Neural crest cell (in vitro differentiated cells): ENCODE results near the gene CDC42. TPM values are rescaled to one million over a fixed set of nuclear protein-coding genes. Genes with fewer than 3 reads are reported as not detected.

Source experiments
- DNase-seq: peaks from one replicate; pipeline ENCODE4 v3.0.0; 2021; ENCODE audit warnings: low read depth, mixed read lengths, low spot score
- H3K27ac Mint-ChIP-seq: one replicate; pipeline ENCODE4 v1.8.0; 2021; ENCODE audit warnings: mild to moderate bottlenecking, mixed read lengths; ENCODE audit not compliant: unreplicated experiment
- H3K27me3 Mint-ChIP-seq: 2 replicates; pipeline ENCODE4 v1.8.0; 2021; ENCODE audit warnings: low read depth, mild to moderate bottlenecking, mixed read lengths
- H3K36me3 Mint-ChIP-seq: 2 replicates; pipeline ENCODE4 v1.8.0; 2021; ENCODE audit warnings: low read depth, mild to moderate bottlenecking, mixed read lengths
- H3K4me1 Mint-ChIP-seq: 2 replicates; pipeline ENCODE4 v1.8.0; 2021; ENCODE audit warnings: mixed read lengths
- H3K4me3 Mint-ChIP-seq: one replicate; pipeline ENCODE4 v1.8.0; 2021; ENCODE audit warnings: mild to moderate bottlenecking, mixed read lengths
- H3K9me3 Mint-ChIP-seq: 2 replicates; pipeline ENCODE4 v1.8.0; 2021; ENCODE audit warnings: mixed read lengths
- total RNA-seq: library from RNA; stranded (reverse); gene quantifications from 2 replicates; pipeline ENCODE4 v1.2.1, GENCODE V29; 2021
- TF ChIP-seq, protein P1 (sequence below): fragments of 200-600 bp; sonication (generic); conservative IDR thresholded peaks from 2 replicates; pipeline ENCODE4 v1.5.0; 2021; ENCODE audit warnings: antibody characterized with exemption, mild to moderate bottlenecking

Gene CDC42
- total RNA-seq, 1 donor from 2014 or later: 198 TPM

DNA sequence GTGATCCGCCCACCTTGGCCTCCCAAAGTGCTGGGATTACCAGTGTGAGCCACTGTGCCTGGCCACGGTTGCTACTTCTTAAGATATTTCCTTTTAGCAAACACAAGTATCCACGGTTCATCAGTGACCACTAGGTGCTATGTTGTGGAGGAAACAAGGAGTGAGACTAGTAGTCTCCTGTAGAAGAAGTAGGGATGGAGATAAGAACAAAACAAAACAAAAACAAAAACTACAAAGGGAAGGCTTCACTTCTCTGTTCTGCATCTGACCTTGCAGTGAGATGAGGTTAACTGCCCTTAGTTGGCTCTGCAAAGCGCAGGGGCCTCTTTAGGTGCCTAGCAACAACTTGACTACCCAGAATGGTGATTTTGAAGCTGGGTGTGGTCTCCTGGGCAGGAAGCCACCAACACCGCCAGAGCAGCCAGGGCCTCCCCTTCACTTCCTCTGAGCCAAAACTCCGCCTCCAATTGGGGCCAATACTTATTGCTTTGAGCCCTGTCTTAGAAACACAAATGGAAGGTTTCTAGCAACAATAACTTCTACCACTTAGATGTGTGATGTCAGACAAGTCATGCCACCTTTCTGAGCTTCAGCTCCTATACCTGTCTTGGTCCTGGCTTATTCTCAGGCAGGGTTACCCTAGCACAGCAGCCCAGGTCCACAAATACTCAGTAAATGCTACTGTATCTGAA lies 12.8 kb upstream of the CDC42 start:
- Mint-ChIP-seq H3K27ac (peak overlapping the region; percentile 62), H3K36me3 (no peaks in the 10 kb centered on the region), H3K27me3 (no peaks in the 10 kb centered on the region), H3K9me3 (no peaks in the 10 kb centered on the region), H3K4me3 (no peak overlapping the region), H3K4me1 (peaks cover 25% of the 10 kb centered on the region)
- TF ChIP-seq, protein P1, sequence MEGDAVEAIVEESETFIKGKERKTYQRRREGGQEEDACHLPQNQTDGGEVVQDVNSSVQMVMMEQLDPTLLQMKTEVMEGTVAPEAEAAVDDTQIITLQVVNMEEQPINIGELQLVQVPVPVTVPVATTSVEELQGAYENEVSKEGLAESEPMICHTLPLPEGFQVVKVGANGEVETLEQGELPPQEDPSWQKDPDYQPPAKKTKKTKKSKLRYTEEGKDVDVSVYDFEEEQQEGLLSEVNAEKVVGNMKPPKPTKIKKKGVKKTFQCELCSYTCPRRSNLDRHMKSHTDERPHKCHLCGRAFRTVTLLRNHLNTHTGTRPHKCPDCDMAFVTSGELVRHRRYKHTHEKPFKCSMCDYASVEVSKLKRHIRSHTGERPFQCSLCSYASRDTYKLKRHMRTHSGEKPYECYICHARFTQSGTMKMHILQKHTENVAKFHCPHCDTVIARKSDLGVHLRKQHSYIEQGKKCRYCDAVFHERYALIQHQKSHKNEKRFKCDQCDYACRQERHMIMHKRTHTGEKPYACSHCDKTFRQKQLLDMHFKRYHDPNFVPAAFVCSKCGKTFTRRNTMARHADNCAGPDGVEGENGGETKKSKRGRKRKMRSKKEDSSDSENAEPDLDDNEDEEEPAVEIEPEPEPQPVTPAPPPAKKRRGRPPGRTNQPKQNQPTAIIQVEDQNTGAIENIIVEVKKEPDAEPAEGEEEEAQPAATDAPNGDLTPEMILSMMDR: peak; percentile 36
- no peak for DNase-seq

DNA sequence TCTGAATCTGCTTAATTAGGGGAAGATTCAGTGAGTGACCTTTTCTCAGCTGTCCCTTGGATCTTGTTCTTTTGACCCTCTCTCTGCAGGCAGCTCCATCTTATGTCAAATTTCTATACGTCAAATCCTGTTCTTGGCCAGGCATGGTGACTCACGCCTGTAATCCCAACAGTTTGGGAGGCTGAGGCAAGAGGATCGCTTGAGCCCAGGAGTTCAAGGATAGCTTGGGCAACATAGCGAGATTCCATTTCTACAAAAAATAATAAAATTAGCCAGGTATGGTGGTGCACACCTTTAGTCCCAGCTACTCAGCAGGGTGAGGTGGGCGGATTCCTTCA lies 12.3 kb upstream of the CDC42 start:
- H3K36me3 Mint-ChIP-seq: no peaks in the 10 kb centered on the region
- H3K4me3 Mint-ChIP-seq: no peak overlapping the region
- H3K9me3 Mint-ChIP-seq: no peaks in the 10 kb centered on the region
- no peak for DNase-seq
- H3K27ac Mint-ChIP-seq: peak overlapping the region; percentile 62
- H3K4me1 Mint-ChIP-seq: peaks cover 25% of the 10 kb centered on the region
- H3K27me3 Mint-ChIP-seq: no peaks in the 10 kb centered on the region
- TF ChIP-seq, protein P1: no peak

DNA sequence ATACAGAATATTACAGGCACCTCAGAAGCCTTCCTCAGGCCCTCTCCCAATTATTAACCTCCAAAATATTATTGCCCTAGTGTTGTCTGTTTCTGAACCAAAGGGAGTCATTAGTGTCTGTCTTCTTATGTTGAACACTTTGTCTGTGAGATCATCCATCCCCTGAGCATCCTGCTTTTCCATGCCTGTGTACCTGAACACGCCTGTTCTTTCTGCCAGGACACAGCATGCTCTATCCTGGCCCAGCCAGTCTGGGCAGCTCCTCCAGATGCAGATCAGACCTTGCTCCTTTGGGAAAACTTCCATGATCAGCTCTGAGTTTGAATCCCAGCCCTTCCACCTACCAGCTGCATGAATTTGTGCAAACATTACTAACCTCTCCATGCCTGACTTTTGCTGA lies 11.0 kb upstream of the CDC42 start:
- TF ChIP-seq, protein P1: no peak
- Mint-ChIP-seq H3K9me3 (no peaks in the 10 kb centered on the region), H3K36me3 (no peaks in the 10 kb centered on the region), H3K27ac (no peak overlapping the region), H3K4me3 (no peak overlapping the region), H3K27me3 (no peaks in the 10 kb centered on the region), H3K4me1 (peaks cover 25% of the 10 kb centered on the region)
- DNase-seq: no peak

GRCh38 chr1:22043198-22043769 lies 9.2 kb upstream of the CDC42 start:
- TF ChIP-seq, protein P1: no peak
- H3K27me3 Mint-ChIP-seq: peaks cover 3% of the 10 kb centered on the region
- H3K36me3 Mint-ChIP-seq: no peaks in the 10 kb centered on the region
- H3K4me3 Mint-ChIP-seq: no peak overlapping the region
- no peak for DNase-seq
- peak overlapping the region; percentile 3 for H3K27ac Mint-ChIP-seq
- peaks cover 16% of the 10 kb centered on the region for H3K4me1 Mint-ChIP-seq
- H3K9me3 Mint-ChIP-seq: no peaks in the 10 kb centered on the region

DNA sequence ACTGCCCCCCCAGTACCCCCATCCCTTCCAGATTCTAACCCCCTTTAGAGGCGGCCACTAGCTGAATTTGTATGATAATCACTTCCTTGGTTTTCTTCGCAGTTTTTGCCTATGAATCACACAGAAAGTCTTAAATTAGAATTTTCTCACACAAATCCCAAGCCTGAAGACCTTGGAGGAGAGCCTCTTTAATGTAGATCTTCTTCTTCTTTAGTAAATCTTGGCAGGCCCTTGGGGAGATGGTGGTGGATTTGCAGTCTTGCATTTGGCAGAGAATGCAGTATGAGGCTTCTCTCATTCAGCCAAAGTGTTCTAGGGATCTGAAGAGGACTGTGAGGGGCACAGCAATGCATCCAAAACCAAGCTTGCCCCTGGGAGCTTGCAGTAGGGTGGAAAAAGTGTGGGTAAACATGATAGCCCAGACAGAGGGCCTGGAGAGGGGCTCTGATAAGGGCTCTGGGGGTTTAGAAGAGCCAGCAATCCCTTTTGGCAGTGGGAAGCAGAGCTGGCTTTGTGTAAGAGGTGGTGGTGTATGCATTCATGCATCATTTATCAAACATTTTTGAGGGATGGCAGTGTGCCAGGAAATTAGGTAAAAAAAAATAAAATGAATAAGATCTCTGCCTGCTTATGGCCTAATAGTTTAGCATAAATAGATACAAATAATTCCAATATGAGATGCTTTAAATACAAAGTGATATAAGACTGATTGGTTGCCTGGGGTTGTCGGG lies 7.7 kb upstream of the CDC42 start:
- Mint-ChIP-seq H3K27ac (no peak overlapping the region), H3K9me3 (no peaks in the 10 kb centered on the region), H3K27me3 (peaks cover 3% of the 10 kb centered on the region), H3K4me1 (peaks cover 6% of the 10 kb centered on the region), H3K4me3 (no peak overlapping the region), H3K36me3 (no peaks in the 10 kb centered on the region)
- TF ChIP-seq, protein P1: no peak
- DNase-seq: no peak
